Activated T-cell treated with anti-CD3 and anti-CD28 coated beads for 48 hours (primary cell): Measurements from ENCODE around the gene APOC1.
A peak's percentile ranks its signal among the peaks of the same experiment; 100 is the strongest.
"Not testable (repeated sequence)": the region's sequence is repeated elsewhere in the genome, so short reads cannot be mapped to it uniquely, and the experiment has no call there.

Experiments used
- DNase-seq: peaks from one replicate; pipeline ENCODE4 v3.0.0-alpha.2; 2020; ENCODE audit warnings: low read depth

APOC1 gene

DNA sequence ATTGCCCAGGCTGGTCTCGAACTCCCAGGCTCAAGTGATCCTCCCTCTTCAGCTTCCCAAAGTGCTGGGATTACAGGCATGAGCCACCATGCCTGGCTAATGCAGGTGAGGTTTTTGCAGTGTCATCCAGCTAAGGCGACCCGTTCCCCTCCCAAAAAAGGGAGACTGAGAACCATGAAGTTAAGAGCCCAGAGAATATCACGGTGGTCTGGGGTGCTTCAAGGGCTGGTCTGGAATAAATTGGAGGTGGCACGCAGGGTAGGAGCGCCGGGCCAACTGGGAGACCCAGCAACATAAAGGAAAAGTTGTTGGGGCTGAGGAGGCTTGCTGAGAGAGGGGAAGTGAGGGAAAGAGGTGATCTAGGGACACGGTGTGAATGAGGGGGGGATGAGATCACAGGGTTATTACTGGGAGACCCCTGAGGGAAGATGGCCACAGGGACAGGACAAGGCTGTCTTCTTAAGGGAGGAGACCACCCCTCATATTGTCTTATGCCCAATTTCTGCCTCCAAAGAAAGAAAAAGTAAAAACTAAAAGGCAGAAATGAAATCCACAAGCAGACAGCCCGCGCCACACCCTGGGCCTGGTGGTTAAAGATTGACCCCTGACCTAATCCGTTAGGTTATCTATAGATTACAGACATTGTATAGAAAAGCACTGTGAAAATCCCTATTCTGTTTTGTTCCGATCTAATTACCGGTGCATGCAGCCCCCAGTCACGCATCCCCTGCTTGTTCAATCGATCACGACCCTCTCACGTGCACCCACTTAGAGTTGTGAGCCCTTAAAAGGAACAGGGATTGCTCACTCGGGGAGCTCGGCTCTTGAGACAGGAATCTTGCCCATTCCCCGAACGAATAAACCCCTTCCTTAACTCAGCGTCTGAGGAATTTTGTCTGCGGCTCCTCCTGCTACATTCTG lies 636 bp upstream of the APOC1 start:
- DNase-seq: not testable (repeated sequence)

- no peak for DNase-seq
These were observed 9.9 kb downstream of the APOC1 start for GRCh38 chr19:44924243-44924725.

DNA sequence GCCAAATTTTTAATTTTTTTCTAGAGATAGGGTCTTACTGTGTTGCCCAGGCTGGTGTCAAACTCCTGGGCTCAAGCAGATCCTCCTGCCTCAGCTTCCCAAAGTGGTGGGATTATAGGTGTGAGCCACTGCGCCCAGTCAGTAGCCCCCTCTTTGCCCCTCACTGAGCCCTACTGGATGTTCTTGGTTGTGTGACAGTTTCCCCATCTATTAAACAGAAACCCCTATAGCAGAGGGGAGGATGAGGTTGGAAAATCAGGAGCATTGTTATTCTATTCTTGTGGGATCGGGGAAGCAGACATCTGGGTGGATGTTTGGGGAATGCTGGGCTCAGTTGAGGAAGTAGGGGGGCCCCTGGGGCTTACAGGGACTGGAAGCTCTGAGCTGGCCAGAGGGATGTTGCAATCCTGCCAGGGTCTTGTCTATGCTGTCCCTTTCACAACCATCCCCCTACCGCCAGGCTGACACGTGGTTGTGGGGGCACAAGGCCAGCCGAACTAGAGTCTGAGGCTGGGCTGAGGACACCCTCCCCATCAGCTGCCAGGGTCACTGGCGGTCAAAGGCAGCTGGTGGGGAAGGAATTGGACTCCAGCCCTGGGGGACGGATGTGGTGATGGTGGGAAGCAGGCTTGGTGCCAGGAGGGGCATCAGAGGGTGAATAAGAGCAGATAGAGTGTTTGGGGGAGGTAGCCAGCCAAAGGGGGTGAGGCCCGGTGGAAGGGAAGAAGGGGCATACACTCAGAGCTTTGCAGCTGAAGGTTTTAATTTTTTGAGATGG lies 10.9 kb downstream of the APOC1 start:
- no peak for DNase-seq

DNA sequence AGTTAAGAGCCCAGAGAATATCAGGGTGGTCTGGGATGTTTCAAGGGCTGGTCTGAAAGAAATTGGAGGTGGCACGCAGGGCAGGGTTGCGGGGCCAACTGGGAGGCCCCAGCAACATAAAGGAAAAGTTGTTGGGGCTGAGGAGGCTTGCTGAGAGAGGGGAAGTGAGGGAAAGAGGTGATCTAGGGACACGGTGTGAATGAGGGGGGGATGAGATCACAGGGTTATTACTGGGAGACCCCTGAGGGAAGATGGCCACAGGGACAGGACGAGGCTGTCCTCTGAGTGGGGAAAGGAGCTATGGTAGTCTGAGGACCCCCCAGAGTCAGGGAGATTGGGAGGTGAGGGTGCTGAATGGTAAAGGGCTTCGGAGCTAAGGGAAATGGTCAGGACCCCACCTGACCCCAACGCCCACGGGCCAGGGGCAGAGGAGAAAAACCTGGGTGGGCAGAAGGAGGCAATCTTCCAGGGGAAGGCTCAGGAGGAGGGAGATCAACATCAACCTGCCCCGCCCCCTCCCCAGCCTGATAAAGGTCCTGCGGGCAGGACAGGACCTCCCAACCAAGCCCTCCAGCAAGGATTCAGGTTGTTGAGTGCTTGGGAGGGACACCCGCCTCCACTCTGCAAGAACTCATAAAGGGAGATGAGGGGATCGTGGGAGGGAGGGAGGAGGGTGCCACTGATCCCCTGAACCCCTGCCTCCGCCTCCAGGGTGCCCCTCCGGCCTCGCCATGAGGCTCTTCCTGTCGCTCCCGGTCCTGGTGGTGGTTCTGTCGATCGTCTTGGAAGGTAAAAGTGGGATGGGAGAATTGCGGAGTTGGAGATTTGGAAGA lies 12.1 kb downstream of the APOC1 start:
- DNase-seq: not testable (repeated sequence)

DNA sequence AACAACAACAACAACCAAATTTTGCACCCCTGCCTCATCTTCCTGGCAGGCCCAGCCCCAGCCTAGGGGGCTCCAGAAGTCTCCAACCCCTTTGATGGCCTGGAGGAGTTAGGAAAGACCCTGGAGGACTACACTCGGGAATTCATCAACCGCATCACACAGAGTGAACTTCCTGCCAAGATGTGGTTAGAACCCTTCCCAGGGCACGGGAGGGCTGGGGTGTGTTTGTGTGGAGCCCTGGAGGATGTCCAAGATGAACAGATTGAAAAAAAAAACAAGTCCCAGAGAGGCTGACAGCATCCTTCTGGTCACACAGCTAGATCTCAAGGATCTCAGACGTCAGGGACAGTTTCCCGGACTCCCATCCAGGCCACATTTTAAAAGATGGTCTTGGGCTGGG lies 13.3 kb downstream of the APOC1 start:
- DNase-seq: no peak

DNA sequence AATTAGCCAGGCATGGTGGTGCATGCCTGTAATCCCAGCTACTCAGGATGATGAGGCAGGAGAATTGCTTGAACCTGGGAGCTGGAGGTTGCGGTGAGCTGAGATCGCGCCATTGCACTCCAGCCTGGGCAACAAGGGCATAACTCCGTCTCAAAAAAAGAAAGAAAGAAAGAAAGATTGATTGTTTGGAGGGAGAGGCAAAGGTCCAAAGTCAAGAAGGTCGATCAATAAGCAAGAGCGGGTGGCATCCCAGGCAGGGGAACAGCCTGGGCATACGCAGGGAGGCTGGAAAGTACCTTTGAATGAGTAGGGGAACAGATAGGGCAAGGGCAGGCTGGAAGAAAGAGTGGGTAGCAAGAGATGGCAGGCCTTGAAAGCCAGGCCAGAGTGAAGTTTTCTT lies 15.7 kb downstream of the APOC1 start:
- DNase-seq: no peak

DNA sequence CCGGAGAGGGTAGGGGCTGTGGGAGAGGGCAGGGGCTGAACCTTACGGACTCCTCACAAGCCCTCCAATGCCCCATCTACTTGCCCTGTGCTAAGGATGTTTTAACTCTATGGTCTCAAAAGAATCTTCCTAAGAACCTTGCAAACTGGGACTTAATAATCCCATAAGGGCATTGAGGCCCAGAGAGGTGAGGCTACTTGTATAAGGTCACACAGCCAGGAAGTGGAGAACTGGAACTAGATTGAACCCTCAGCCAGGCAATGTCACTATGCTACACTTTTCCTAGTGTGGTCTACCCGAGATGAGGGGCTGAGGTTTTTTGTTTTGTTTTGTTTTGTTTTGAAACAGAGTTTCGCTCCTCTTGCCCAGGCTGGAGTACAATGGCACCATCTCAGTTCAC lies 17.1 kb downstream of the APOC1 start:
- DNase-seq: no peak

DNA sequence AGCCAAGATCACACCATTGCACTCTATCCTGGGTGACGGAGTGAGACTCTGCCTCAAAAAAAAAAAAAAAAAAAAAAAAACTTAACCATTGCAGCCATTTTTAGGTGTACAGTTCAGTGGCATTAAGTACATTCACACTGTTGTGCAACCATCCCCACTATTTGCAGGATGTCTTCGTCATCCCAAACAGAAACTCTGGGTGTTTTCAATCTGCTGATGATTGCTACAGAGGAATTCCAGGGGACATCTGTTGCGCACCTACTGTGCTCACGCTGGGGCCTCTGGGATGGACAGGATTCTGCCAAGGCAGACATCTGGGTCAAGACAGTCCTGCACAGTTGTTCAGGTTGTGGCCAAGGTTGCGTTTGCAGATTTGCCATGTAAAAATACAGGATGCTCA lies 25.3 kb downstream of the APOC1 start:
- no peak for DNase-seq

GRCh38 chr19:44942067-44942571 lies 27.7 kb downstream of the APOC1 start, which contains the start of gene APOC4:
TSS of gene APOC4 (plus strand) at chr19:44942237. CDS start at chr19:44942278, 41 bp downstream.
- DNase-seq: no peak

DNA sequence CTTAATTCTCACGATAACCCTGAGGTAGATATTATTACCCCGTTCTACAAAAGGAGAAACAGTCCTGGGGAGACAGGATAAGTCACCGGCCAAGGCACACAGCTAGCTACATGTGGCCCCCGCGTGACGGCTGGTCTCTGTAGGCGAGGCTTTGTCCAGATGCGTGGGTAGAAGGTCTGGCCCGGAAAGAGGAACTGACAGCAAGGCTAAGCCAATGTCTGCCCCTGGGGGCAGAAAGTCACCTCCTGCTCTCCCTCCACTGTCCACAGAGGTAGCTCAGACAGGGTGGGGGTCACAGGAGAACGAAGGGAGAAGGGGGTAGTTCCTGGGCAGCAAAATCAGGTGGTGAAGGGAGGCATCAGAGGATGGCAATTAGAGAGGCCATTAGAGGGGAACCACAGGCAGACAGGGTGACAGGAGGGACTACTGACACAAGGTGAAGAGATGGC lies 29.4 kb downstream of the APOC1 start:
- DNase-seq: no peak

GRCh38 chr19:44947041-44947581 lies 32.7 kb downstream of the APOC1 start:
- DNase-seq: no peak

GRCh38 chr19:44948237-44948636 lies 33.8 kb downstream of the APOC1 start:
- no peak for DNase-seq

- no peak for DNase-seq
These were observed 34.5 kb downstream of the APOC1 start for GRCh38 chr19:44948763-44949374.

GRCh38 chr19:44949550-44949949 lies 35.1 kb downstream of the APOC1 start:
- no peak for DNase-seq

GRCh38 chr19:44951179-44952159 lies 37.1 kb downstream of the APOC1 start:
- peak; percentile 17 for DNase-seq

DNA sequence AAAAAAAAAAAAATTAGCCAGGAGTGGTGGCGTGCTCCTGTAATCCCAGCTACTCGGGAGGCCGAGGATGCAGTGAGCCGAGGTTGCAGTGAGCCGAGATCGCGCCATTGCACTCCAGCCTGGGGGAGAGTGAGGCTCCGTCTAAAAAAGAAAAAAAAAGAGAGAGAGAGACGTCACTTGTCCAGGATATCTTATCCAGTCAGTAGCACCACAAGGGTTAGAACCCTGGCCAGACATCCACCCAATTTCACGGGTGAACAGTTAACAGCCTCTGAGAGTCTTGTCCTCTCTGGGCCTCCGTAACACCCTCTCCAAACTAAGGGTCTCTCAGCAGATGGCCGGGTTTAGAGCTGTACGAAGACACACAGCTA lies 39.9 kb downstream of the APOC1 start:
- no peak for DNase-seq

DNA sequence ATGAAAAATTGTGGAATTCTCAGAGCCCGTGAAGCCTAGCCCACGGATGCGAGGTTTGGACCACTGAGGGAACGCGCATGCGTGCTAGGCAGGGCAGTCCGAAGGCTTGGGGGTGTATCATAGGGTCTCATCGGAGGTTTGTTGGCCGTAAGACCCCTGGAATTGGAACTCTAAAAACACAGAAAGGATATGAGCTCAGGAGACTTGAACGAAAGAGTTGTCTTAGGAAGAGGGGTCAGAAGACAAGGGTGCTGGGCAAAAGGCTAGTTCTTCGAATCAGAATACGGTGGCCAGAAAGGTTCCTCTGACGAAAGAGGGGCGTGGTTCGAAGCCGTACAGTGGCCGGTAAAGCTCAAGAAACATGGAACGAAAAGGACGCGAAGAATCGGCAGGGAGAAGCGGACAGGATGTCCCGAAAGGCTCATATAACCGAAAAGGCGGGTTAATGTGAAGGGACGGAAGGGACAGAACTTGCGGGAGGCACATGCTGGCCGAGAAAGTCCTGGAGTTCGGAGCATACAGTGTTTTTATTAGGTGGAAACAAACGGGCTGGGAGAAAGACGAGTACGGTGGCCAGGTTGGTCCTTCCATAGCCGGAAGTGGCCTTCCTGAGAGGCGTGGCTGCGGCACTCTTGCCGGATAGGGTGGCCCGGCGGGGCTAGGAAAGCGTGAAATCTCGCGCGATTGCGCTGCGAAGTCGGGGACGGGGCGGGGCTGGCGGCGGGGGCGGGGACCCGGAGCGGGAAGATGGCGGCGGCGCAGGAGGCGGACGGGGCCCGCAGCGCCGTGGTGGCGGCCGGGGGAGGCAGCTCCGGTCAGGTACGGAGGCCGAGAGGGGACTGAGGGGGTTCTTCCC lies 40.5 kb downstream of the APOC1 start, which contains the start of gene CLPTM1:
Gene CLPTM1, plus strand, starts transcription at position 732 of the 856 bp plus-strand sequence. Its CDS starts 16 bp downstream, at position 748.
- DNase-seq: peak; percentile 96
